Neural cell (in vitro differentiated cells): Measurements from ENCODE around the gene FOXK2. TPM values are rescaled to one million over a fixed set of nuclear protein-coding genes. Genes with fewer than 3 reads are reported as not detected.
"Not testable (repeated sequence)": the region's sequence is repeated elsewhere in the genome, so short reads cannot be mapped to it uniquely, and the experiment has no call there.

Experiments
- H2AFZ ChIP-seq: fragments of 200-600, 300-800 bp; sonication (generic), shearing (Covaris generic); 2 replicates; pipeline ENCODE4 v1.6.0; 2014; ENCODE audit warnings: low read depth, mild to moderate bottlenecking, antibody characterized with exemption, low read length, moderate library complexity
- H3F3A ChIP-seq: fragments of 200-600 bp; shearing (Covaris generic); 2 replicates; pipeline ENCODE4 v1.6.1; 2016; ENCODE audit warnings: mild to moderate bottlenecking, moderate library complexity, mixed read lengths, antibody characterized with exemption, low read length; ENCODE audit not compliant: insufficient read depth, poor library complexity, severe bottlenecking
- H3K27ac ChIP-seq: fragments of 200-600, 300-800 bp; sonication (generic), shearing (Covaris generic); 2 replicates; pipeline ENCODE4 v1.5.1; 2014; ENCODE audit warnings: mild to moderate bottlenecking, low read length, moderate library complexity
- H3K27me3 ChIP-seq: fragments of 300-800, 200-600 bp; sonication (generic), shearing (Covaris generic); 2 replicates; pipeline ENCODE4 v1.6.0; 2014; ENCODE audit warnings: mild to moderate bottlenecking, low read depth, low read length, moderate library complexity; ENCODE audit not compliant: insufficient read depth
- H3K36me3 ChIP-seq: fragments of 300-800, 200-600 bp; sonication (generic), shearing (Covaris generic); 2 replicates; pipeline ENCODE4 v1.5.1; 2014; ENCODE audit warnings: mild to moderate bottlenecking, antibody characterized with exemption, low read length, moderate library complexity; ENCODE audit not compliant: insufficient read depth
- H3K4me2 ChIP-seq: fragments of 300-800, 200-600 bp; sonication (generic), shearing (Covaris generic); 2 replicates; pipeline ENCODE4 v1.6.0; 2014; ENCODE audit warnings: mild to moderate bottlenecking, low read length
- H3K4me3 ChIP-seq: fragments of 300-800, 200-600 bp; sonication (generic), shearing (Covaris generic); 2 replicates; pipeline ENCODE4 v1.5.1; 2014; ENCODE audit warnings: mild to moderate bottlenecking, low read length, moderate library complexity
- H3K79me2 ChIP-seq: fragments of 200-600 bp; shearing (Covaris generic); replicated peaks from 2 replicates; pipeline ENCODE4 v1.6.0; 2014; ENCODE audit warnings: mild to moderate bottlenecking, low read length, moderate library complexity; ENCODE audit not compliant: insufficient read depth
- H3K9ac ChIP-seq: fragments of 300-800, 200-600 bp; sonication (generic), shearing (Covaris generic); 2 replicates; pipeline ENCODE4 v1.6.1; 2016; ENCODE audit warnings: mild to moderate bottlenecking, low read length, mixed read lengths
- H3K9me2 ChIP-seq: fragments of 200-600 bp; shearing (Covaris generic); 2 replicates; pipeline ENCODE4 v1.6.1; 2016; ENCODE audit warnings: mild to moderate bottlenecking, low read length, mixed read lengths; ENCODE audit not compliant: insufficient read depth
- H3K9me3 ChIP-seq: fragments of 200-600, 300-800 bp; sonication (generic), shearing (Covaris generic); 2 replicates; pipeline ENCODE4 v1.6.1; 2016; ENCODE audit warnings: mild to moderate bottlenecking, mixed run types, low read length, moderate library complexity, mixed read lengths
- H4K20me1 ChIP-seq: fragments of 200-600 bp; shearing (Covaris generic); 2 replicates; pipeline ENCODE4 v1.6.1; 2016; ENCODE audit warnings: mild to moderate bottlenecking, mixed run types; ENCODE audit not compliant: insufficient read depth
- EP300 ChIP-seq: fragments of 450-650 bp; conservative IDR thresholded peaks from 2 replicates; pipeline ENCODE4 v1.6.1; 2014; ENCODE audit warnings: antibody characterized with exemption, mild to moderate bottlenecking, moderate library complexity; ENCODE audit not compliant: poor library complexity, severe bottlenecking
- EZH2 ChIP-seq: fragments of 200-600, 300-800 bp; shearing (Covaris generic), sonication (generic); IDR thresholded peaks from 2 replicates; pipeline ENCODE4 v1.6.1; 2014; ENCODE audit warnings: antibody characterized with exemption, low read length, borderline replicate concordance, mild to moderate bottlenecking; ENCODE audit not compliant: insufficient read depth, poor library complexity, severe bottlenecking
- MXI1 ChIP-seq: fragments of 450-650 bp; conservative IDR thresholded peaks from 2 replicates; pipeline ENCODE4 v1.6.1; 2014; ENCODE audit warnings: antibody characterized with exemption, mild to moderate bottlenecking; ENCODE audit not compliant: poor library complexity, severe bottlenecking
- POLR2AphosphoS5 ChIP-seq: IDR thresholded peaks from 2 replicates; pipeline ENCODE4 v1.6.1; 2012
- RAD21 ChIP-seq: fragments of 450-650 bp; conservative IDR thresholded peaks from 2 replicates; pipeline ENCODE4 v1.6.1; 2014; ENCODE audit warnings: antibody characterized with exemption, mild to moderate bottlenecking, moderate library complexity
- REST ChIP-seq: IDR thresholded peaks from 2 replicates; pipeline ENCODE4 v1.6.1; 2012; ENCODE audit warnings: borderline replicate concordance
- SMC3 ChIP-seq: fragments of 450-650 bp; conservative IDR thresholded peaks from 2 replicates; pipeline ENCODE4 v1.6.1; 2014; ENCODE audit warnings: antibody characterized with exemption, mild to moderate bottlenecking, moderate library complexity; ENCODE audit not compliant: poor library complexity
- TAF1 ChIP-seq: IDR thresholded peaks from 2 replicates; pipeline ENCODE4 v1.6.1; 2012; ENCODE audit warnings: low read depth
- polyA plus RNA-seq: library from polyadenylated mRNA; depleted of rRNA; stranded (reverse); fragments of >200 nt; gene quantifications from 2 replicates; pipeline ENCODE4 v1.2.3, GENCODE V29; 2014
- TF ChIP-seq, protein P1 (sequence below): fragments of 450-650 bp; IDR thresholded peaks from 2 replicates; pipeline ENCODE4 v1.5.1; 2014; ENCODE audit warnings: antibody characterized with exemption, mild to moderate bottlenecking, moderate library complexity; ENCODE audit not compliant: poor library complexity, severe bottlenecking

The FOXK2 gene
- polyA plus RNA-seq, 1 donor from 2014 or later: 24.4 TPM

DNA sequence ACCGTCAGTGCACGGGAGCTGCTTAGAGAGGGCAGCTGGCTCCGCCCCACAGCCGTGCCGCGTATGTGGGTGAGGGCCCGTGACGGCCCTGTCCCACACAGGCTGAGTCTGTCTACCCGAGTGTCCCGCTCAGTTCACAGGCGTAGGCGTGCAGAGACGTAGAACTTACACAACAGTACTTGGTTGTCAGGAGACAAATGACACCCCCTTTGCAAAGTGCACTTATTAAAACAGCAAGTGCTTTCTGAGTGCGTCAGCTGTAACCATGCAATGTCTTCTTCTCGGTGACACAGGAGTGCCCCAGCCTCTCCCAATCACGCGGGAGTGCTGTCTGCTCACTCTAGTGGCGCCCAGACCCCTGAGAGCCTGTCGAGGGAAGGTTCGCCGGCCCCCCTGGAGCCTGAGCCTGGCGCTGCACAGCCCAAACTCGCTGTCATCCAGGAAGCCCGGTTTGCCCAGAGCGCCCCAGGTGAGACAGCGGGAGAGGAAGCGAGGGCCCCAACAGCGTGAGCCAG, 64.2 kb downstream of the FOXK2 start:
- Histone ChIP-seq H3K36me3 (peaks cover 5% of the 10 kb centered on the region), H3K9me2 (no peaks in the 10 kb centered on the region), H3K27ac (no peak overlapping the region), H3K9ac (no peak overlapping the region), H3K4me2 (no peak overlapping the region), H4K20me1 (no peaks in the 10 kb centered on the region), H3K4me3 (no peak overlapping the region), H3F3A (peaks cover 2% of the 10 kb centered on the region), H3K9me3 (no peaks in the 10 kb centered on the region), H3K27me3 (no peaks in the 10 kb centered on the region), H3K79me2 (no peaks in the 10 kb centered on the region), H2AFZ (no peak overlapping the region)
- TF ChIP-seq EP300 (no peak), SMC3 (no peak), REST (no peak), EZH2 (no peak), RAD21 (no peak), MXI1 (no peak), TAF1 (no peak), POLR2AphosphoS5 (no peak)
- TF ChIP-seq, protein P1, sequence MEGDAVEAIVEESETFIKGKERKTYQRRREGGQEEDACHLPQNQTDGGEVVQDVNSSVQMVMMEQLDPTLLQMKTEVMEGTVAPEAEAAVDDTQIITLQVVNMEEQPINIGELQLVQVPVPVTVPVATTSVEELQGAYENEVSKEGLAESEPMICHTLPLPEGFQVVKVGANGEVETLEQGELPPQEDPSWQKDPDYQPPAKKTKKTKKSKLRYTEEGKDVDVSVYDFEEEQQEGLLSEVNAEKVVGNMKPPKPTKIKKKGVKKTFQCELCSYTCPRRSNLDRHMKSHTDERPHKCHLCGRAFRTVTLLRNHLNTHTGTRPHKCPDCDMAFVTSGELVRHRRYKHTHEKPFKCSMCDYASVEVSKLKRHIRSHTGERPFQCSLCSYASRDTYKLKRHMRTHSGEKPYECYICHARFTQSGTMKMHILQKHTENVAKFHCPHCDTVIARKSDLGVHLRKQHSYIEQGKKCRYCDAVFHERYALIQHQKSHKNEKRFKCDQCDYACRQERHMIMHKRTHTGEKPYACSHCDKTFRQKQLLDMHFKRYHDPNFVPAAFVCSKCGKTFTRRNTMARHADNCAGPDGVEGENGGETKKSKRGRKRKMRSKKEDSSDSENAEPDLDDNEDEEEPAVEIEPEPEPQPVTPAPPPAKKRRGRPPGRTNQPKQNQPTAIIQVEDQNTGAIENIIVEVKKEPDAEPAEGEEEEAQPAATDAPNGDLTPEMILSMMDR: no peak

GRCh38 chr17:82585935-82586575, 66.5 kb downstream of the FOXK2 start:
- H3K9me2 ChIP-seq, H3K9ac ChIP-seq, H3K36me3 ChIP-seq: not testable (repeated sequence)

More at GRCh38 chr17:82585935-82586575, 66.5 kb downstream of the FOXK2 start:
- H3F3A ChIP-seq, H4K20me1 ChIP-seq, H2AFZ ChIP-seq, H3K4me2 ChIP-seq, H3K27me3 ChIP-seq, H3K9me3 ChIP-seq, H3K79me2 ChIP-seq, H3K27ac ChIP-seq, H3K4me3 ChIP-seq: not testable (repeated sequence)
